HG02678 (cell line): Measurements from ENCODE around the gene SYNPO2.

Source experiments
- ATAC-seq: cut with Tn5 transposase; IDR thresholded peaks from one replicate; pipeline ENCODE4 v1.9.1; 2021; ENCODE audit warnings: mild to moderate bottlenecking, moderate library complexity; ENCODE audit not compliant: unreplicated experiment

SYNPO2 gene

GRCh38 chr4:118923891-118924290 is 35.2 kb downstream of the SYNPO2 start:
- ATAC-seq = no peak

GRCh38 chr4:118927974-118928373 is 39.3 kb downstream of the SYNPO2 start:
- no peak for ATAC-seq

- no peak for ATAC-seq
These were observed 41.6 kb downstream of the SYNPO2 start for GRCh38 chr4:118930255-118930654.

- ATAC-seq = no peak
These were observed 43.1 kb downstream of the SYNPO2 start for GRCh38 chr4:118931786-118932185.

GRCh38 chr4:118935819-118936218 is 47.2 kb downstream of the SYNPO2 start:
- ATAC-seq = no peak

GRCh38 chr4:118936406-118936805 is 47.8 kb downstream of the SYNPO2 start:
- ATAC-seq = no peak

GRCh38 chr4:118939169-118939783 is 50.6 kb downstream of the SYNPO2 start:
- ATAC-seq = no peak

- ATAC-seq = no peak
These were observed 52.5 kb downstream of the SYNPO2 start for GRCh38 chr4:118941149-118941548.

- no peak for ATAC-seq
These were observed 53.1 kb downstream of the SYNPO2 start for GRCh38 chr4:118941799-118942198.

- ATAC-seq = no peak
These were observed 53.8 kb downstream of the SYNPO2 start for GRCh38 chr4:118942465-118942864.

- ATAC-seq = no peak
These were observed 58.4 kb downstream of the SYNPO2 start for GRCh38 chr4:118947095-118947494.

- ATAC-seq = no peak
These were observed 60.0 kb downstream of the SYNPO2 start for GRCh38 chr4:118948545-118949144.

GRCh38 chr4:118950224-118950623 is 61.6 kb downstream of the SYNPO2 start:
- ATAC-seq = no peak

- no peak for ATAC-seq
These were observed 62.4 kb downstream of the SYNPO2 start for GRCh38 chr4:118950929-118951570.

GRCh38 chr4:118953276-118953675 is 64.6 kb downstream of the SYNPO2 start:
- no peak for ATAC-seq

GRCh38 chr4:118954246-118954645 is 65.6 kb downstream of the SYNPO2 start:
- no peak for ATAC-seq

- no peak for ATAC-seq
These were observed 66.9 kb downstream of the SYNPO2 start for GRCh38 chr4:118955515-118955914.

GRCh38 chr4:118957722-118958445 is 69.2 kb downstream of the SYNPO2 start:
- no peak for ATAC-seq

- no peak for ATAC-seq
These were observed 73.9 kb downstream of the SYNPO2 start for GRCh38 chr4:118962540-118962939.

- no peak for ATAC-seq
These were observed 76.3 kb downstream of the SYNPO2 start for GRCh38 chr4:118964891-118965411.

GRCh38 chr4:118967393-118967792 is 78.7 kb downstream of the SYNPO2 start:
- ATAC-seq = no peak
